ENCODE measurements around the gene PCCB. TPM values are rescaled to one million over a fixed set of nuclear protein-coding genes. Genes with fewer than 3 reads are reported as not detected.
"Not testable (repeated sequence)": the region's sequence is repeated elsewhere in the genome, so short reads cannot be mapped to it uniquely, and the experiment has no call there.

PCCB gene
- total RNA-seq, 2 experiments from 2014 or later, result 39.7 to 51.5 TPM

- Histone ChIP-seq H3K4me2 (ENCODE audit: low read length) (no peak overlapping the region), H2AFZ (ENCODE audit: low read length) (no peak overlapping the region), H3K36me3 (ENCODE audit: insufficient read depth, low read length) (peaks cover 54% of the 10 kb centered on the region), H3K9me2 (ENCODE audit: insufficient read depth, low read length) (no peaks in the 10 kb centered on the region), H3K4me1 (ENCODE audit: insufficient read depth, low read length, poor library complexity, severe bottlenecking) (no peaks in the 10 kb centered on the region), H4K20me1 (ENCODE audit: insufficient read depth, low read length) (no peaks in the 10 kb centered on the region), H3K27ac (ENCODE audit: low read depth, low read length, poor library complexity, severe bottlenecking) (no peak overlapping the region), H3K9me3 (ENCODE audit: low read length) (no peaks in the 10 kb centered on the region), H3K4me3 (ENCODE audit: low read depth, low read length, poor library complexity, severe bottlenecking) (no peak overlapping the region), H3K79me2 (ENCODE audit: insufficient read depth, low read depth, low read length) (0 out of 2 replicates have a peak, but pooled peaks cover under 1% of the 10 kb centered on the region)
- POLR2A ChIA-PET, result interaction anchor here (0.7 to 1.0 kb wide), 2 partner anchors 16 to 27 kb away, joined by 3 read pairs; no protein-coding TSS in a partner anchor
- DNase-seq (ENCODE audit: low spot score), result no peak
- CTCF ChIA-PET (ENCODE audit: unreplicated experiment), result no interaction called here
- TF ChIP-seq EZH2phosphoT487 (IDR thresholded peaks at IDR 0.05; ENCODE audit: borderline replicate concordance, low read depth, low read length) (no peak), CTCF (conservative IDR thresholded peaks at IDR 0.05; ENCODE audit: low read length) (no peak)
- BruUV-seq (replicated peaks), result no TSS peak
- intact Hi-C loops (cut with micrococcal nuclease; ENCODE audit: unreplicated experiment), result no loop called here
Measured at GRCh38 chr3:136267235-136267634, 17.1 kb downstream of the PCCB start.

- Histone ChIP-seq H4K20me1 (ENCODE audit: insufficient read depth, low read length) (no peaks in the 10 kb centered on the region), H3K79me2 (ENCODE audit: insufficient read depth, low read depth, low read length) (0 out of 2 replicates have a peak, but pooled peaks cover 7% of the 10 kb centered on the region), H3K4me1 (ENCODE audit: insufficient read depth, low read length, poor library complexity, severe bottlenecking) (no peaks in the 10 kb centered on the region), H3K4me2 (ENCODE audit: low read length) (no peak overlapping the region), H3K9me3 (ENCODE audit: low read length) (no peaks in the 10 kb centered on the region), H3K4me3 (ENCODE audit: low read depth, low read length, poor library complexity, severe bottlenecking) (no peak overlapping the region), H3K9me2 (ENCODE audit: insufficient read depth, low read length) (no peaks in the 10 kb centered on the region), H3K27ac (ENCODE audit: low read depth, low read length, poor library complexity, severe bottlenecking) (no peak overlapping the region), H3K36me3 (ENCODE audit: insufficient read depth, low read length) (peaks cover 45% of the 10 kb centered on the region), H2AFZ (ENCODE audit: low read length) (no peak overlapping the region)
- no TSS peak for BruUV-seq (replicated peaks)
- TF ChIP-seq CTCF (conservative IDR thresholded peaks at IDR 0.05; ENCODE audit: low read length) (no peak), EZH2phosphoT487 (IDR thresholded peaks at IDR 0.05; ENCODE audit: borderline replicate concordance, low read depth, low read length) (no peak)
- intact Hi-C loops (cut with micrococcal nuclease; ENCODE audit: unreplicated experiment), result no loop called here
- DNase-seq (ENCODE audit: low spot score), result no peak
- POLR2A ChIA-PET, result no interaction called here
- CTCF ChIA-PET (ENCODE audit: unreplicated experiment), result no interaction called here
Measured at GRCh38 chr3:136270179-136270578, 20.0 kb downstream of the PCCB start.

GRCh38 chr3:136271626-136272025 is 21.5 kb downstream of the PCCB start:
- H2AFZ ChIP-seq (ENCODE audit: low read length); H3K9me3 ChIP-seq (ENCODE audit: low read length); H3K9me2 ChIP-seq (ENCODE audit: insufficient read depth, low read length); H3K4me1 ChIP-seq (ENCODE audit: insufficient read depth, low read length, poor library complexity, severe bottlenecking); intact Hi-C loops (cut with micrococcal nuclease; ENCODE audit: unreplicated experiment); CTCF ChIA-PET (ENCODE audit: unreplicated experiment); H3K27ac ChIP-seq (ENCODE audit: low read depth, low read length, poor library complexity, severe bottlenecking); H3K4me2 ChIP-seq (ENCODE audit: low read length); DNase-seq (ENCODE audit: low spot score); H3K4me3 ChIP-seq (ENCODE audit: low read depth, low read length, poor library complexity, severe bottlenecking); H4K20me1 ChIP-seq (ENCODE audit: insufficient read depth, low read length); POLR2A ChIA-PET; H3K79me2 ChIP-seq (ENCODE audit: insufficient read depth, low read depth, low read length): not testable (repeated sequence)
- H3K36me3 ChIP-seq (ENCODE audit: insufficient read depth, low read length), result peaks cover 40% of the 10 kb centered on the region
- TSS peak; percentile 39 for BruUV-seq (replicated peaks)
